IPS-18c (cell line): ENCODE data around the gene ZYG11B.
"Not testable (repeated sequence)": the region's sequence is repeated elsewhere in the genome, so short reads cannot be mapped to it uniquely, and the experiment has no call there.

Experiments used
- H3K4me3 ChIP-seq: 2 replicates; pipeline ENCODE4 v1.7.0; 2013; ENCODE audit warnings: low read depth, mild to moderate bottlenecking, low read length, moderate library complexity; ENCODE audit not compliant: insufficient read depth
- H3K9me3 ChIP-seq: one replicate; pipeline ENCODE4 v1.6.1; 2013; ENCODE audit warnings: mild to moderate bottlenecking, low read length, moderate library complexity; ENCODE audit not compliant: control insufficient read depth, insufficient read depth

The ZYG11B gene

GRCh38 chr1:52702886-52703787 lies 23.1 kb upstream of the ZYG11B start:
- Histone ChIP-seq H3K4me3 (peak overlapping the region; percentile 73), H3K9me3 (no peaks in the 10 kb centered on the region)

GRCh38 chr1:52706136-52706670 lies 20.1 kb upstream of the ZYG11B start:
- Histone ChIP-seq H3K4me3 (no peak overlapping the region), H3K9me3 (no peaks in the 10 kb centered on the region)

- H3K4me3 ChIP-seq, result no peak overlapping the region
Observed at GRCh38 chr1:52706941-52707926, 19.0 kb upstream of the ZYG11B start.

GRCh38 chr1:52707927-52708655 lies 18.2 kb upstream of the ZYG11B start:
- H3K9me3 ChIP-seq, result no peaks in the 10 kb centered on the region
- H3K4me3 ChIP-seq, result no peak overlapping the region

More at GRCh38 chr1:52706941-52707926, 19.0 kb upstream of the ZYG11B start:
- no peaks in the 10 kb centered on the region for H3K9me3 ChIP-seq

- H3K9me3 ChIP-seq, result no peaks in the 10 kb centered on the region
Observed at GRCh38 chr1:52709016-52709415, 17.2 kb upstream of the ZYG11B start.

GRCh38 chr1:52713590-52713989 lies 12.7 kb upstream of the ZYG11B start:
- H3K9me3 ChIP-seq, result peaks cover 2% of the 10 kb centered on the region
- H3K4me3 ChIP-seq, result no peak overlapping the region

More at GRCh38 chr1:52709016-52709415, 17.2 kb upstream of the ZYG11B start:
- no peak overlapping the region for H3K4me3 ChIP-seq

- not testable (repeated sequence) for H3K4me3 ChIP-seq, H3K9me3 ChIP-seq
Observed at GRCh38 chr1:52715296-52715695, 11.0 kb upstream of the ZYG11B start.

GRCh38 chr1:52723260-52723659 lies 3.0 kb upstream of the ZYG11B start:
- H3K4me3 ChIP-seq, result no peak overlapping the region
- H3K9me3 ChIP-seq, result peaks cover 1% of the 10 kb centered on the region

GRCh38 chr1:52725903-52726264 lies 369 bp upstream of the ZYG11B start:
- Histone ChIP-seq H3K9me3 (no peaks in the 10 kb centered on the region), H3K4me3 (no peak overlapping the region; the same call in 1 of the 2 replicates)

GRCh38 chr1:52727114-52727586 lies 897 bp downstream of the ZYG11B start:
- Histone ChIP-seq H3K4me3 (peak overlapping the region; percentile 78), H3K9me3 (no peaks in the 10 kb centered on the region)

GRCh38 chr1:52727956-52728656 lies 1.9 kb downstream of the ZYG11B start:
- H3K9me3 ChIP-seq, result no peaks in the 10 kb centered on the region
- H3K4me3 ChIP-seq, result no peak overlapping the region

GRCh38 chr1:52733368-52733767 lies 7.1 kb downstream of the ZYG11B start:
- H3K4me3 ChIP-seq, result no peak overlapping the region
- H3K9me3 ChIP-seq, result no peaks in the 10 kb centered on the region

- H3K9me3 ChIP-seq, H3K4me3 ChIP-seq: not testable (repeated sequence)
Observed at GRCh38 chr1:52735371-52735770, 9.1 kb downstream of the ZYG11B start.

- Histone ChIP-seq H3K4me3 (no peak overlapping the region), H3K9me3 (no peaks in the 10 kb centered on the region)
Observed at GRCh38 chr1:52738148-52738547, 11.9 kb downstream of the ZYG11B start.

- no peaks in the 10 kb centered on the region for H3K9me3 ChIP-seq
- H3K4me3 ChIP-seq, result no peak overlapping the region
Observed at GRCh38 chr1:52738893-52739292, 12.6 kb downstream of the ZYG11B start.

GRCh38 chr1:52739699-52740467 lies 13.6 kb downstream of the ZYG11B start:
- Histone ChIP-seq H3K9me3 (no peaks in the 10 kb centered on the region), H3K4me3 (no peak overlapping the region)
